OCI-LY7 (cell line): ENCODE results near the gene ARL3. TPM values are rescaled to one million over a fixed set of nuclear protein-coding genes. Genes with fewer than 3 reads are reported as not detected.

ENCODE experiments used
- BruUV-seq: library from RNA; stranded (reverse); fragments of 400-500 nt; replicated peaks from 2 replicates; lab custom pipeline; 2021; lab: Mats Ljungman, UMichigan
- CTCF ChIA-PET: fragments of 300-600 bp; sonication (Branson Sonifier 250); formaldehyde crosslinking; loops from one replicate; lab custom pipeline; 2022; ENCODE audit warnings: antibody characterized with exemption; ENCODE audit not compliant: unreplicated experiment; lab: Charles Lee
- POLR2A ChIA-PET: fragments of 300-600 bp; sonication (Branson Sonifier 250); formaldehyde crosslinking; loops from one replicate; lab custom pipeline; 2022; ENCODE audit warnings: antibody characterized with exemption; lab: Charles Lee
- DNase-seq: peaks from one replicate; pipeline ENCODE4 v3.0.0-alpha.2; 2015; ENCODE audit warnings: low spot score
- H2AFZ ChIP-seq: fragments of 200-600 bp; sonication (generic), shearing (Covaris generic); 2 replicates; pipeline ENCODE4 v1.6.1; 2014; ENCODE audit warnings: mild to moderate bottlenecking, antibody characterized with exemption, low read length, moderate library complexity
- H3K27ac ChIP-seq: fragments of 200-600 bp; sonication (generic); 2 replicates; pipeline ENCODE4 v1.5.1; 2014; ENCODE audit warnings: mixed run types, low read depth, mild to moderate bottlenecking, moderate library complexity, low read length, inconsistent platforms; ENCODE audit not compliant: poor library complexity, severe bottlenecking
- H3K36me3 ChIP-seq: fragments of 200-600 bp; sonication (generic); 2 replicates; pipeline ENCODE4 v1.6.1; 2014; ENCODE audit warnings: mild to moderate bottlenecking, antibody characterized with exemption, low read length, moderate library complexity, mixed read lengths; ENCODE audit not compliant: insufficient read depth
- H3K4me1 ChIP-seq: fragments of 200-600 bp; sonication (generic); 2 replicates; pipeline ENCODE4 v1.5.1; 2014; ENCODE audit warnings: mild to moderate bottlenecking, low read length; ENCODE audit not compliant: insufficient read depth, poor library complexity, severe bottlenecking
- H3K4me2 ChIP-seq: fragments of 200-600 bp; sonication (generic); 2 replicates; pipeline ENCODE4 v1.6.1; 2014; ENCODE audit warnings: mild to moderate bottlenecking, low read length
- H3K4me3 ChIP-seq: fragments of 200-600 bp; sonication (generic); 2 replicates; pipeline ENCODE4 v1.5.1; 2014; ENCODE audit warnings: mild to moderate bottlenecking, low read depth, low read length; ENCODE audit not compliant: poor library complexity, severe bottlenecking
- H3K79me2 ChIP-seq: fragments of 200-600 bp; sonication (generic); 2 replicates; pipeline ENCODE4 v1.6.1; 2016; ENCODE audit warnings: low read depth, mild to moderate bottlenecking, low read length, moderate library complexity, mixed read lengths; ENCODE audit not compliant: insufficient read depth
- H3K9me2 ChIP-seq: fragments of 200-600 bp; sonication (generic); 2 replicates; pipeline ENCODE4 v1.6.1; 2016; ENCODE audit warnings: mild to moderate bottlenecking, low read length, mixed read lengths; ENCODE audit not compliant: insufficient read depth
- H3K9me3 ChIP-seq: fragments of 200-600 bp; sonication (generic); 2 replicates; pipeline ENCODE4 v1.6.1; 2014; ENCODE audit warnings: mild to moderate bottlenecking, mixed run types, low read length, mixed read lengths
- H4K20me1 ChIP-seq: fragments of 200-600 bp; sonication (generic); 2 replicates; pipeline ENCODE4 v1.6.1; 2014; ENCODE audit warnings: mild to moderate bottlenecking, antibody characterized with exemption, low read length, moderate library complexity, mixed read lengths; ENCODE audit not compliant: insufficient read depth
- CTCF ChIP-seq: fragments of 200-600 bp; sonication (generic); conservative IDR thresholded peaks from 2 replicates; pipeline ENCODE4 v1.5.1; 2014; ENCODE audit warnings: mild to moderate bottlenecking, antibody characterized with exemption, low read length, moderate library complexity, mixed read lengths
- EZH2phosphoT487 ChIP-seq: fragments of 200-600 bp; sonication (generic); IDR thresholded peaks from 2 replicates; pipeline ENCODE4 v1.6.1; 2018; ENCODE audit warnings: low read depth, borderline replicate concordance, mild to moderate bottlenecking, mixed run types, antibody characterized with exemption, low read length, moderate library complexity, mixed read lengths
- intact Hi-C: fragments of 100-400 bp; cut with micrococcal nuclease; formaldehyde crosslinking; loops from one replicate; pipeline ENCODE4 v1.10.0; 2022; ENCODE audit not compliant: unreplicated experiment
- total RNA-seq, 2 experiments: library from RNA; depleted of rRNA in 1 of 2; stranded (reverse); fragments of >200 nt in 1 of 2; shearing (Covaris generic) in 1 of 2; gene quantifications; 2 replicates each; pipeline ENCODE4 v1.2.3, GENCODE V29; 2014 to 2022

ARL3 gene
- total RNA-seq, 2 experiments from 2014 or later, result 7.3 to 11.7 TPM

- peaks cover 71% of the 10 kb centered on the region for H3K36me3 ChIP-seq
- ChIA-PET CTCF (no interaction called here), POLR2A (interaction anchor here (1.0 to 1.7 kb wide), 2 partner anchors 17 to 58 kb away, joined by 4 read pairs; partner anchors contain the start of genes ARL3 and SFXN2)
- H3K27ac ChIP-seq, result no peak overlapping the region
- no peak overlapping the region for H3K4me3 ChIP-seq
- peaks cover 58% of the 10 kb centered on the region for H3K4me1 ChIP-seq
- H3K9me2 ChIP-seq, result no peaks in the 10 kb centered on the region
- peaks cover 27% of the 10 kb centered on the region for H3K79me2 ChIP-seq
- no TSS peak for BruUV-seq
- TF ChIP-seq EZH2phosphoT487 (no peak), CTCF (no peak)
- H3K9me3 ChIP-seq, result no peaks in the 10 kb centered on the region
- no peak overlapping the region for H2AFZ ChIP-seq
- intact Hi-C loops, result no loop called here
- DNase-seq, result no peak
- H4K20me1 ChIP-seq, result 0 out of 2 replicates have a peak, but pooled peaks cover 4% of the 10 kb centered on the region
- H3K4me2 ChIP-seq, result no peak overlapping the region
Observed at GRCh38 chr10:102656791-102657371, 57.3 kb downstream of the ARL3 start.

- H3K9me3 ChIP-seq, result no peaks in the 10 kb centered on the region
- ChIA-PET CTCF (no interaction called here), POLR2A (interaction anchor here (1.0 to 1.7 kb wide), 2 partner anchors 18 to 59 kb away, joined by 4 read pairs; partner anchors contain the start of genes ARL3 and SFXN2)
- intact Hi-C loops, result no loop called here
- no peak overlapping the region for H3K27ac ChIP-seq
- no peak for DNase-seq
- H2AFZ ChIP-seq, result no peak overlapping the region
- H3K79me2 ChIP-seq, result peaks cover 36% of the 10 kb centered on the region
- peaks cover 58% of the 10 kb centered on the region for H3K4me1 ChIP-seq
- H3K36me3 ChIP-seq, result peaks cover 79% of the 10 kb centered on the region
- no peak for TF ChIP-seq EZH2phosphoT487
- TF ChIP-seq CTCF, result no peak
- no peak overlapping the region for H3K4me3 ChIP-seq
- H3K4me2 ChIP-seq, result no peak overlapping the region
- no TSS peak for BruUV-seq
- no peaks in the 10 kb centered on the region for H3K9me2 ChIP-seq
- H4K20me1 ChIP-seq, result 0 out of 2 replicates have a peak, but pooled peaks cover 4% of the 10 kb centered on the region
Observed at GRCh38 chr10:102656026-102656425, 58.2 kb downstream of the ARL3 start.

GRCh38 chr10:102654969-102655368, 59.2 kb downstream of the ARL3 start:
- CTCF ChIA-PET, result no interaction called here

More at GRCh38 chr10:102654969-102655368, 59.2 kb downstream of the ARL3 start:
- Histone ChIP-seq H3K36me3 (peaks cover 85% of the 10 kb centered on the region), H3K4me2 (no peak overlapping the region), H4K20me1 (0 out of 2 replicates have a peak, but pooled peaks cover 4% of the 10 kb centered on the region), H3K9me2 (no peaks in the 10 kb centered on the region), H3K27ac (no peak overlapping the region), H3K79me2 (peaks cover 46% of the 10 kb centered on the region), H3K9me3 (no peaks in the 10 kb centered on the region), H2AFZ (no peak overlapping the region), H3K4me1 (peaks cover 58% of the 10 kb centered on the region), H3K4me3 (no peak overlapping the region)
- TF ChIP-seq EZH2phosphoT487, result no peak
- TF ChIP-seq CTCF, result no peak
- no peak for DNase-seq
- BruUV-seq, result no TSS peak
- intact Hi-C loops, result no loop called here
- POLR2A ChIA-PET, result no interaction called here
